HepG2 (cell line): Measurements from ENCODE around the gene TEDC2. TPM values are rescaled to one million over a fixed set of nuclear protein-coding genes. Genes with fewer than 3 reads are reported as not detected.

Source experiments
- ATAC-seq: fragments of 200-7000 bp; cut with Tn5 transposase; 3 replicates; pipeline ENCODE4 v1.9.1; 2020; ENCODE audit warnings: mild to moderate bottlenecking, moderate library complexity
- BruUV-seq: library from RNA; stranded (reverse); fragments of 400-500 nt; replicated peaks from 2 replicates; lab custom pipeline; 2021; lab: Mats Ljungman, UMichigan
- CTCF ChIA-PET: fragments of 300-600 bp; formaldehyde crosslinking; extraction: SDS; loops from one replicate; lab custom pipeline; 2021; ENCODE audit warnings: low total read pairs, inconsistent platforms, low intra/inter-chr PET ratio; lab: Yijun Ruan, JAX
- POLR2A ChIA-PET: fragments of 350-600 bp; sonication (Branson Sonifier 250); formaldehyde crosslinking; loops from one replicate; lab custom pipeline; 2020; ENCODE audit warnings: antibody characterized with exemption, inconsistent platforms; lab: Yijun Ruan, JAX
- DNase-seq: peaks from one replicate; pipeline ENCODE4 v3.0.0-alpha.2; 2015; ENCODE audit warnings: low spot score
- FAIRE-seq: peaks from 3 replicates; lab custom pipeline; 2011; peaks lifted over from hg19 to GRCh38; lab: Jason Lieb, UNC
- H2AFZ ChIP-seq: one replicate; pipeline ENCODE4 v1.6.1; 2011; ENCODE audit warnings: low read length, inconsistent platforms
- H3K27ac ChIP-seq: fragments of 300-600 bp; 3 replicates; pipeline ENCODE4 v1.8.0; 2011; ENCODE audit warnings: mixed run types, mild to moderate bottlenecking, mixed read lengths, low read length, inconsistent platforms; ENCODE audit not compliant: insufficient read depth; ENCODE audit errors: extremely low read length
- H3K27me3 ChIP-seq, 2 experiments: fragments of 200-600 bp in 1 of 2; 2 replicates in 1 of 2; 3 replicates in 1 of 2; pipeline versions ENCODE4 v1.6.0 to v1.8.0; 2011; ENCODE audit warnings: low read length in 2 of 2, mild to moderate bottlenecking in 2 of 2, moderate library complexity in 2 of 2, inconsistent platforms in 1 of 2; ENCODE audit not compliant: insufficient read depth in 2 of 2, control insufficient read depth in 1 of 2
- H3K36me3 ChIP-seq, 2 experiments: fragments of 200-600 bp in 1 of 2; replicated peaks in 1 of 2; 2 replicates in 1 of 2; 3 replicates in 1 of 2; pipeline versions ENCODE4 v1.5.1 to v1.8.0; 2011; ENCODE audit warnings: low read length in 2 of 2, inconsistent platforms in 1 of 2; ENCODE audit not compliant: insufficient read depth in 2 of 2, control insufficient read depth in 1 of 2
- H3K4me1 ChIP-seq: 2 replicates; pipeline ENCODE4 v1.5.1; 2012; ENCODE audit warnings: low read length, inconsistent platforms; ENCODE audit not compliant: insufficient read depth
- H3K4me2 ChIP-seq: 2 replicates; pipeline ENCODE4 v1.6.0; 2011; ENCODE audit warnings: low read depth, low read length, inconsistent platforms
- H3K4me3 ChIP-seq, 3 experiments: fragments of 200-600 bp in 1 of 3; sonication (generic), shearing (Covaris generic) in 1 of 3; replicated peaks in 1 of 3; 2 replicates each; pipeline ENCODE4 v1.5.1; 2011 to 2016; ENCODE audit warnings: low read length in 3 of 3, inconsistent platforms in 2 of 3, low read depth in 2 of 3, mild to moderate bottlenecking in 2 of 3, control low read depth in 1 of 3, mixed read lengths in 1 of 3; ENCODE audit not compliant: insufficient read depth in 1 of 3
- H3K79me2 ChIP-seq: one replicate; pipeline ENCODE4 v1.6.1; 2011; ENCODE audit warnings: low read length, inconsistent platforms; ENCODE audit not compliant: insufficient read depth
- H3K9ac ChIP-seq: 2 replicates; pipeline ENCODE4 v1.6.0; 2011; ENCODE audit warnings: mild to moderate bottlenecking, low read depth, low read length, inconsistent platforms; ENCODE audit not compliant: insufficient read depth
- H3K9me3 ChIP-seq: 2 replicates; pipeline ENCODE4 v1.5.1; 2012; ENCODE audit warnings: mild to moderate bottlenecking, low read length
- H4K20me1 ChIP-seq: 2 replicates; pipeline ENCODE4 v1.6.0; 2011; ENCODE audit warnings: inconsistent platforms, mild to moderate bottlenecking, low read length, moderate library complexity; ENCODE audit not compliant: insufficient read depth
- ATF5 ChIP-seq: sonication (generic); formaldehyde crosslinking; IDR thresholded peaks from 2 replicates; pipeline ENCODE4 v1.4.0; 2020; ENCODE audit warnings: mild to moderate bottlenecking, low read depth, missing genetic modification reagents
- BRCA1 ChIP-seq: sonication (generic); formaldehyde crosslinking; IDR thresholded peaks from 2 replicates; pipeline ENCODE4 v1.4.0; 2020; ENCODE audit warnings: missing genetic modification reagents
- CENPT ChIP-seq: sonication (generic); formaldehyde crosslinking; IDR thresholded peaks from 2 replicates; pipeline ENCODE4 v1.8.0; 2022; ENCODE audit warnings: low read depth, mild to moderate bottlenecking, moderate library complexity, missing genetic modification reagents
- HNF1B ChIP-seq: sonication (generic); formaldehyde crosslinking; IDR thresholded peaks from 2 replicates; pipeline ENCODE4 v1.5.1; 2020; ENCODE audit warnings: mild to moderate bottlenecking, moderate library complexity, missing genetic modification reagents
- HNF4A ChIP-seq: sonication (generic); formaldehyde crosslinking; IDR thresholded peaks from 2 replicates; pipeline ENCODE4 v1.4.0; 2020; ENCODE audit warnings: missing genetic modification reagents
- RFX1 ChIP-seq: fragments of 450-650 bp; IDR thresholded peaks from 2 replicates; pipeline ENCODE4 v1.6.1; 2017
- RXRB ChIP-seq: IDR thresholded peaks from 2 replicates; pipeline ENCODE4 v1.6.1; 2016; ENCODE audit warnings: borderline replicate concordance, missing genetic modification reagents, missing compliant biosample characterization
- SMARCE1 ChIP-seq: fragments of 450-650 bp; IDR thresholded peaks from 2 replicates; pipeline ENCODE4 v1.6.1; 2017; ENCODE audit warnings: borderline replicate concordance
- SP5 ChIP-seq: IDR thresholded peaks from 2 replicates; pipeline ENCODE4 v1.6.1; 2016; ENCODE audit warnings: low read depth, borderline replicate concordance
- STAG1 ChIP-seq: sonication (generic); formaldehyde crosslinking; IDR thresholded peaks from 2 replicates; pipeline ENCODE4 v1.4.0; 2020; ENCODE audit warnings: missing genetic modification reagents
- TFAP4 ChIP-seq: sonication (generic); IDR thresholded peaks from 2 replicates; pipeline ENCODE4 v1.6.1; 2016; ENCODE audit warnings: low read depth, borderline replicate concordance
- ZBTB26 ChIP-seq: IDR thresholded peaks from 2 replicates; pipeline ENCODE4 v1.6.1; 2016; ENCODE audit warnings: missing compliant biosample characterization, missing genetic modification reagents, borderline replicate concordance
- ZNF205 ChIP-seq: IDR thresholded peaks from 2 replicates; pipeline ENCODE4 v1.6.1; 2018; ENCODE audit warnings: missing biosample characterization, missing genetic modification reagents
- ZNF256 ChIP-seq: sonication (generic); formaldehyde crosslinking; conservative IDR thresholded peaks from 2 replicates; pipeline ENCODE4 v1.4.0; 2020; ENCODE audit warnings: missing genetic modification reagents
- ZNF264 ChIP-seq: sonication (generic); formaldehyde crosslinking; IDR thresholded peaks from 2 replicates; pipeline ENCODE4 v1.4.0; 2020; ENCODE audit warnings: missing genetic modification reagents
- ZNF329 ChIP-seq: sonication (generic); formaldehyde crosslinking; IDR thresholded peaks from 2 replicates; pipeline ENCODE4 v1.9.0; 2021; ENCODE audit warnings: low read depth, mild to moderate bottlenecking, missing genetic modification reagents
- ZNF34 ChIP-seq: sonication (generic); formaldehyde crosslinking; IDR thresholded peaks from 2 replicates; pipeline ENCODE4 v1.4.0; 2020; ENCODE audit warnings: mild to moderate bottlenecking, missing genetic modification reagents, borderline replicate concordance
- ZNF432 ChIP-seq: sonication (generic); formaldehyde crosslinking; IDR thresholded peaks from 2 replicates; pipeline ENCODE4 v1.5.0; 2020; ENCODE audit warnings: missing genetic modification reagents, mild to moderate bottlenecking, borderline replicate concordance
- ZNF616 ChIP-seq: sonication (generic); formaldehyde crosslinking; IDR thresholded peaks from 2 replicates; pipeline ENCODE4 v1.5.0; 2020; ENCODE audit warnings: low read depth, mild to moderate bottlenecking, missing genetic modification reagents
- ZNF773 ChIP-seq: sonication (generic); formaldehyde crosslinking; IDR thresholded peaks from 2 replicates; pipeline ENCODE4 v1.4.0; 2020; ENCODE audit warnings: missing genetic modification reagents, borderline replicate concordance
- WGBS: methylation state at CpG from one replicate; pipeline ENCODE4 v1.1.6; 2017; ENCODE audit warnings: low lambda C conversion rate; 5-methylcytosine and 5-hydroxymethylcytosine counted together
- in situ Hi-C: cut with HindIII; loops from 2 replicates; pipeline ENCODE4 v1.10.0; 2017; ENCODE audit warnings: low pct_unique_long_range_greater_than_20kb; ENCODE audit not compliant: extremely low pct_ligation_motif_present
- intact Hi-C: fragments of 100-400 bp; cut with micrococcal nuclease; formaldehyde crosslinking; loops from one replicate; pipeline ENCODE4 v1.10.0; 2022; ENCODE audit not compliant: unreplicated experiment
- polyA plus RNA-seq, 8 experiments: library from polyadenylated mRNA; depleted of rRNA in 3 of 8; stranded (reverse) in 7 of 8; unstranded in 1 of 8; fragments of >200 nt; fragmentation: Illumina TruSeq in 4 of 8; extraction: Trizol in 4 of 8; gene quantifications; 2 replicates each; pipeline versions ENCODE4 v1.2.1 to v1.2.3, GENCODE V29; 2011 to 2016; ENCODE audit warnings: low read depth in 4 of 8, missing spikeins in 1 of 8, mixed read lengths in 1 of 8; ENCODE audit not compliant: insufficient read depth in 1 of 8
- total RNA-seq, 5 experiments: library from RNA; depleted of rRNA; stranded (reverse); fragments of >200 nt; fragmentation: Illumina TruSeq; extraction: Trizol; gene quantifications; 2 replicates each; pipeline ENCODE4 v1.2.3, GENCODE V29; 2016; ENCODE audit warnings: low read depth in 1 of 5

TEDC2 gene
- total and polyA plus RNA-seq, 2 of the 13 experiments (the other 11 are each of a cell fraction or from before 2014, with no cell fraction given): 6.2 to 24.4 TPM

GRCh38 chr16:2484898-2485508, 25.1 kb downstream of the TEDC2 start:
- Histone ChIP-seq H3K4me1 (peaks cover 59% of the 10 kb centered on the region), H3K27ac (peak overlapping the region; percentile 72), H4K20me1 (peaks cover 34% of the 10 kb centered on the region), H3K27me3 (no peaks in the 10 kb centered on the region), H3K9ac (peak overlapping the region; percentile 58), H3K4me3 (peak overlapping the region; percentile 15 to 59 (median 35); a peak in 4 of 6 replicates), H3K9me3 (no peaks in the 10 kb centered on the region), H3K36me3 (peaks cover 0 to under 1% of the 10 kb centered on the region in 2 experiments; a peak in 2 of 5 replicates), H3K4me2 (peak overlapping the region; percentile 84), H3K79me2 (peaks cover 44% of the 10 kb centered on the region), H2AFZ (no peak overlapping the region)
- peak; percentile 95 for DNase-seq
- 0% methylated on average over 7 of the region's 13 CpGs for WGBS
- in situ Hi-C loops (no loop called here), intact Hi-C loops (no loop called here)
- ATAC-seq: peak; percentile 86
- peak; percentile 99 for FAIRE-seq
- no TSS peak for BruUV-seq
- ChIA-PET POLR2A (interaction anchor here (0.7 to 1.6 kb wide), 5 partner anchors 10 to 330 kb away, joined by 4 to 9 read pairs (median 6); partner anchors contain the start of genes ECI1, TBC1D24, TEDC2 and TRAF7), CTCF (no interaction called here)
- TF ChIP-seq ZNF773 (CRISPR knock-in tag) (no peak), ZNF616 (CRISPR knock-in tag) (no peak), BRCA1 (CRISPR knock-in tag) (no peak), ZNF205 (no peak), RXRB (CRISPR knock-in tag) (peak; percentile 85; the same call in 1 of the 2 replicates), ZBTB26 (CRISPR knock-in tag) (no peak; the same call in 1 of the 2 replicates), STAG1 (CRISPR knock-in tag) (no peak), CENPT (CRISPR knock-in tag) (no peak), ZNF256 (CRISPR knock-in tag) (no peak), RFX1 (no peak), HNF4A (CRISPR knock-in tag) (peak; percentile 88), SP5 (CRISPR knock-in tag) (peak; percentile 79), TFAP4 (peak; percentile 57; the same call in 1 of the 2 replicates), ATF5 (no peak), ZNF34 (CRISPR knock-in tag) (no peak), ZNF329 (CRISPR knock-in tag) (no peak), HNF1B (CRISPR knock-in tag) (peak; percentile 96), ZNF432 (CRISPR knock-in tag) (no peak), ZNF264 (peak; percentile 91; the same call in 1 of the 2 replicates), SMARCE1 (no peak)
